GM23338 (cell line): ENCODE measurements around the gene FAM120AOS. TPM values are rescaled to one million over a fixed set of nuclear protein-coding genes. Genes with fewer than 3 reads are reported as not detected.

Experiments
- ATAC-seq: fragments of 200-7000 bp; cut with Tn5 transposase; 3 replicates; pipeline ENCODE4 v1.9.1; 2020
- DNase-seq: peaks from one replicate; pipeline ENCODE4 v3.0.0-alpha.2; 2015; ENCODE audit warnings: low spot score
- H2AFZ ChIP-seq: fragments of 200-600 bp; sonication (generic); 2 replicates; pipeline ENCODE4 v1.8.0; 2016; ENCODE audit warnings: antibody characterized with exemption, mild to moderate bottlenecking, moderate library complexity
- H3F3A ChIP-seq: fragments of 200-600 bp; sonication (generic); replicated peaks from 2 replicates; pipeline ENCODE4 v1.8.0; 2017; ENCODE audit warnings: antibody characterized with exemption, mixed run types, low read depth
- H3K27ac ChIP-seq: fragments of 200-600 bp; sonication (generic); 2 replicates; pipeline ENCODE4 v1.6.1; 2016; ENCODE audit warnings: low read depth
- H3K27me3 ChIP-seq: fragments of 200-600 bp; sonication (generic); 2 replicates; pipeline ENCODE4 v1.8.0; 2016; ENCODE audit warnings: mild to moderate bottlenecking, mixed run types, moderate library complexity; ENCODE audit not compliant: insufficient read depth
- H3K36me3 ChIP-seq: fragments of 200-600 bp; sonication (generic); 2 replicates; pipeline ENCODE4 v1.8.0; 2016; ENCODE audit warnings: mild to moderate bottlenecking; ENCODE audit not compliant: insufficient read depth
- H3K4me1 ChIP-seq: fragments of 200-600 bp; sonication (generic); 2 replicates; pipeline ENCODE4 v1.8.0; 2016; ENCODE audit warnings: mild to moderate bottlenecking, moderate library complexity; ENCODE audit not compliant: insufficient read depth
- H3K4me2 ChIP-seq: fragments of 200-600 bp; sonication (generic); 2 replicates; pipeline ENCODE4 v1.7.1; 2017; ENCODE audit warnings: mixed run types
- H3K4me3 ChIP-seq: fragments of 200-600 bp; sonication (generic); 2 replicates; pipeline ENCODE4 v1.6.1; 2016; ENCODE audit warnings: mixed run types
- H3K79me2 ChIP-seq: fragments of 200-600 bp; sonication (generic); replicated peaks from 2 replicates; pipeline ENCODE4 v1.8.0; 2017; ENCODE audit warnings: mild to moderate bottlenecking; ENCODE audit not compliant: insufficient read depth
- H3K9me2 ChIP-seq: fragments of 200-600 bp; sonication (generic); 2 replicates; pipeline ENCODE4 v1.8.0; 2017; ENCODE audit not compliant: insufficient read depth
- H4K20me1 ChIP-seq: fragments of 200-600 bp; sonication (generic); replicated peaks from 2 replicates; pipeline ENCODE4 v1.8.0; 2017; ENCODE audit warnings: mild to moderate bottlenecking; ENCODE audit not compliant: insufficient read depth
- H3K27ac Mint-ChIP-seq: 2 replicates; pipeline ENCODE4 v1.8.0; 2020; ENCODE audit warnings: inconsistent platforms, mild to moderate bottlenecking, moderate library complexity, mixed read lengths
- H3K27me3 Mint-ChIP-seq: 3 replicates; pipeline ENCODE4 v1.8.0; 2022; ENCODE audit warnings: low read depth, mild to moderate bottlenecking, moderate library complexity, mixed read lengths, inconsistent platforms; ENCODE audit not compliant: insufficient read depth, poor library complexity
- H3K36me3 Mint-ChIP-seq: 3 replicates; pipeline ENCODE4 v1.8.0; 2021; ENCODE audit warnings: low read depth, mild to moderate bottlenecking, inconsistent platforms, moderate library complexity, mixed read lengths
- H3K4me1 Mint-ChIP-seq: 3 replicates; pipeline ENCODE4 v1.8.0; 2020; ENCODE audit warnings: mild to moderate bottlenecking, inconsistent platforms, mixed read lengths
- H3K4me3 Mint-ChIP-seq: 3 replicates; pipeline ENCODE4 v1.8.0; 2021; ENCODE audit warnings: moderate library complexity, mild to moderate bottlenecking, inconsistent platforms, mixed read lengths
- H3K9me3 Mint-ChIP-seq: 3 replicates; pipeline ENCODE4 v1.8.0; 2020; ENCODE audit warnings: moderate library complexity, mild to moderate bottlenecking, inconsistent platforms, mixed read lengths
- CREB1 ChIP-seq: fragments of 250-450 bp; sonication (Bioruptor Pico); IDR thresholded peaks from 2 replicates; pipeline ENCODE4 v1.5.0; 2020; ENCODE audit warnings: low read depth, mild to moderate bottlenecking, moderate library complexity
- CTCF ChIP-seq, 2 experiments: fragments of 200-600 bp in 1 of 2; sonication (generic) in 1 of 2; conservative IDR thresholded peaks; 2 replicates each; pipeline versions ENCODE4 v1.5.1 to v1.6.1; 2016 to 2017; ENCODE audit warnings: antibody characterized with exemption in 2 of 2, low read depth in 2 of 2, mild to moderate bottlenecking in 2 of 2, moderate library complexity in 1 of 2
- EZH2phosphoT487 ChIP-seq: fragments of 200-600 bp; sonication (generic); IDR thresholded peaks from one replicate; pipeline ENCODE4 v1.8.1; 2018; ENCODE audit warnings: antibody characterized with exemption; ENCODE audit not compliant: unreplicated experiment
- JUNB ChIP-seq: IDR thresholded peaks from one replicate; pipeline ENCODE4 v1.6.1; 2016; ENCODE audit warnings: antibody characterized with exemption; ENCODE audit not compliant: unreplicated experiment
- NANOG ChIP-seq: IDR thresholded peaks from 2 replicates; pipeline ENCODE4 v1.6.1; 2016; ENCODE audit warnings: antibody characterized with exemption, borderline replicate concordance
- POLR2AphosphoS5 ChIP-seq: IDR thresholded peaks from 2 replicates; pipeline ENCODE4 v1.6.1; 2016; ENCODE audit warnings: antibody characterized with exemption, low read depth
- REST ChIP-seq: IDR thresholded peaks from one replicate; pipeline ENCODE4 v1.6.1; 2018; ENCODE audit warnings: antibody characterized with exemption; ENCODE audit not compliant: unreplicated experiment
- STAT1 ChIP-seq: IDR thresholded peaks from one replicate; pipeline ENCODE4 v1.6.1; 2016; ENCODE audit warnings: antibody characterized with exemption; ENCODE audit not compliant: unreplicated experiment
- ZNF114 ChIP-seq: fragments of 250-450 bp; sonication (Bioruptor Pico); IDR thresholded peaks from 2 replicates; pipeline ENCODE4 v1.5.0; 2020; ENCODE audit warnings: mild to moderate bottlenecking, moderate library complexity
- ZNF331 ChIP-seq: fragments of 250-450 bp; sonication (Bioruptor Pico); IDR thresholded peaks from 2 replicates; pipeline ENCODE4 v1.5.0; 2020; ENCODE audit warnings: low read depth, mild to moderate bottlenecking, moderate library complexity
- polyA plus RNA-seq: library from polyadenylated mRNA; unstranded; fragments of >200 nt; fragmentation: Nextera tagmentation; extraction: Ambion mirVana; gene quantifications from 2 replicates; pipeline ENCODE4 v1.2.1, GENCODE V29; 2016
- total RNA-seq: library from RNA; depleted of rRNA; stranded (reverse); fragments of >200 nt; shearing (Covaris generic); gene quantifications from 2 replicates; pipeline ENCODE4 v1.2.3, GENCODE V29; 2014
- TF ChIP-seq, protein P1 (sequence below): fragments of 250-450 bp; sonication (Bioruptor Pico); IDR thresholded peaks from 2 replicates; pipeline ENCODE4 v1.5.0; 2020; ENCODE audit warnings: mild to moderate bottlenecking, moderate library complexity

FAM120AOS gene
- total and polyA plus RNA-seq, 2 experiments from 2014 or later, result 31.5 to 40.4 TPM

GRCh38 chr9:93406371-93406770, 47.0 kb downstream of the FAM120AOS start:
- H3K4me1 Mint-ChIP-seq, result no peaks in the 10 kb centered on the region
- no peaks in the 10 kb centered on the region for H3K27me3 Mint-ChIP-seq
- Histone ChIP-seq H3K4me1 (no peaks in the 10 kb centered on the region), H2AFZ (no peak overlapping the region), H3K27me3 (no peaks in the 10 kb centered on the region), H3K27ac (no peak overlapping the region), H4K20me1 (no peaks in the 10 kb centered on the region), H3K4me3 (no peak overlapping the region), H3K36me3 (no peaks in the 10 kb centered on the region), H3F3A (no peaks in the 10 kb centered on the region), H3K79me2 (no peaks in the 10 kb centered on the region), H3K4me2 (no peak overlapping the region), H3K9me2 (peaks cover 8% of the 10 kb centered on the region; the same call in 1 of the 2 replicates)
- ATAC-seq (no peak), DNase-seq (no peak)
- H3K4me3 Mint-ChIP-seq, result no peak overlapping the region
- TF ChIP-seq EZH2phosphoT487 (no peak), POLR2AphosphoS5 (no peak), CTCF (conservative IDR thresholded peaks at IDR 0.05; ENCODE audit: low read depth in 2 of 2) (no peak)
- no peak overlapping the region for H3K27ac Mint-ChIP-seq
- no peaks in the 10 kb centered on the region for H3K36me3 Mint-ChIP-seq
- H3K9me3 Mint-ChIP-seq, result no peaks in the 10 kb centered on the region

GRCh38 chr9:93398471-93398870, 54.9 kb downstream of the FAM120AOS start:
- Histone ChIP-seq H3K27me3 (no peaks in the 10 kb centered on the region), H4K20me1 (no peaks in the 10 kb centered on the region), H3K79me2 (no peaks in the 10 kb centered on the region), H3K4me1 (no peaks in the 10 kb centered on the region), H3K4me2 (no peak overlapping the region), H3K36me3 (no peaks in the 10 kb centered on the region), H3F3A (no peaks in the 10 kb centered on the region), H2AFZ (no peak overlapping the region), H3K27ac (no peak overlapping the region), H3K9me2 (0 out of 2 replicates have a peak, but pooled peaks cover 4% of the 10 kb centered on the region), H3K4me3 (no peak overlapping the region)
- Mint-ChIP-seq H3K9me3 (no peaks in the 10 kb centered on the region), H3K4me3 (no peak overlapping the region), H3K4me1 (no peaks in the 10 kb centered on the region), H3K27me3 (peaks cover 4% of the 10 kb centered on the region), H3K36me3 (no peaks in the 10 kb centered on the region), H3K27ac (no peak overlapping the region)
- ATAC-seq (no peak), DNase-seq (no peak)
- no peak for TF ChIP-seq REST
- TF ChIP-seq POLR2AphosphoS5, result no peak
- no peak for TF ChIP-seq STAT1
- TF ChIP-seq, protein P1, sequence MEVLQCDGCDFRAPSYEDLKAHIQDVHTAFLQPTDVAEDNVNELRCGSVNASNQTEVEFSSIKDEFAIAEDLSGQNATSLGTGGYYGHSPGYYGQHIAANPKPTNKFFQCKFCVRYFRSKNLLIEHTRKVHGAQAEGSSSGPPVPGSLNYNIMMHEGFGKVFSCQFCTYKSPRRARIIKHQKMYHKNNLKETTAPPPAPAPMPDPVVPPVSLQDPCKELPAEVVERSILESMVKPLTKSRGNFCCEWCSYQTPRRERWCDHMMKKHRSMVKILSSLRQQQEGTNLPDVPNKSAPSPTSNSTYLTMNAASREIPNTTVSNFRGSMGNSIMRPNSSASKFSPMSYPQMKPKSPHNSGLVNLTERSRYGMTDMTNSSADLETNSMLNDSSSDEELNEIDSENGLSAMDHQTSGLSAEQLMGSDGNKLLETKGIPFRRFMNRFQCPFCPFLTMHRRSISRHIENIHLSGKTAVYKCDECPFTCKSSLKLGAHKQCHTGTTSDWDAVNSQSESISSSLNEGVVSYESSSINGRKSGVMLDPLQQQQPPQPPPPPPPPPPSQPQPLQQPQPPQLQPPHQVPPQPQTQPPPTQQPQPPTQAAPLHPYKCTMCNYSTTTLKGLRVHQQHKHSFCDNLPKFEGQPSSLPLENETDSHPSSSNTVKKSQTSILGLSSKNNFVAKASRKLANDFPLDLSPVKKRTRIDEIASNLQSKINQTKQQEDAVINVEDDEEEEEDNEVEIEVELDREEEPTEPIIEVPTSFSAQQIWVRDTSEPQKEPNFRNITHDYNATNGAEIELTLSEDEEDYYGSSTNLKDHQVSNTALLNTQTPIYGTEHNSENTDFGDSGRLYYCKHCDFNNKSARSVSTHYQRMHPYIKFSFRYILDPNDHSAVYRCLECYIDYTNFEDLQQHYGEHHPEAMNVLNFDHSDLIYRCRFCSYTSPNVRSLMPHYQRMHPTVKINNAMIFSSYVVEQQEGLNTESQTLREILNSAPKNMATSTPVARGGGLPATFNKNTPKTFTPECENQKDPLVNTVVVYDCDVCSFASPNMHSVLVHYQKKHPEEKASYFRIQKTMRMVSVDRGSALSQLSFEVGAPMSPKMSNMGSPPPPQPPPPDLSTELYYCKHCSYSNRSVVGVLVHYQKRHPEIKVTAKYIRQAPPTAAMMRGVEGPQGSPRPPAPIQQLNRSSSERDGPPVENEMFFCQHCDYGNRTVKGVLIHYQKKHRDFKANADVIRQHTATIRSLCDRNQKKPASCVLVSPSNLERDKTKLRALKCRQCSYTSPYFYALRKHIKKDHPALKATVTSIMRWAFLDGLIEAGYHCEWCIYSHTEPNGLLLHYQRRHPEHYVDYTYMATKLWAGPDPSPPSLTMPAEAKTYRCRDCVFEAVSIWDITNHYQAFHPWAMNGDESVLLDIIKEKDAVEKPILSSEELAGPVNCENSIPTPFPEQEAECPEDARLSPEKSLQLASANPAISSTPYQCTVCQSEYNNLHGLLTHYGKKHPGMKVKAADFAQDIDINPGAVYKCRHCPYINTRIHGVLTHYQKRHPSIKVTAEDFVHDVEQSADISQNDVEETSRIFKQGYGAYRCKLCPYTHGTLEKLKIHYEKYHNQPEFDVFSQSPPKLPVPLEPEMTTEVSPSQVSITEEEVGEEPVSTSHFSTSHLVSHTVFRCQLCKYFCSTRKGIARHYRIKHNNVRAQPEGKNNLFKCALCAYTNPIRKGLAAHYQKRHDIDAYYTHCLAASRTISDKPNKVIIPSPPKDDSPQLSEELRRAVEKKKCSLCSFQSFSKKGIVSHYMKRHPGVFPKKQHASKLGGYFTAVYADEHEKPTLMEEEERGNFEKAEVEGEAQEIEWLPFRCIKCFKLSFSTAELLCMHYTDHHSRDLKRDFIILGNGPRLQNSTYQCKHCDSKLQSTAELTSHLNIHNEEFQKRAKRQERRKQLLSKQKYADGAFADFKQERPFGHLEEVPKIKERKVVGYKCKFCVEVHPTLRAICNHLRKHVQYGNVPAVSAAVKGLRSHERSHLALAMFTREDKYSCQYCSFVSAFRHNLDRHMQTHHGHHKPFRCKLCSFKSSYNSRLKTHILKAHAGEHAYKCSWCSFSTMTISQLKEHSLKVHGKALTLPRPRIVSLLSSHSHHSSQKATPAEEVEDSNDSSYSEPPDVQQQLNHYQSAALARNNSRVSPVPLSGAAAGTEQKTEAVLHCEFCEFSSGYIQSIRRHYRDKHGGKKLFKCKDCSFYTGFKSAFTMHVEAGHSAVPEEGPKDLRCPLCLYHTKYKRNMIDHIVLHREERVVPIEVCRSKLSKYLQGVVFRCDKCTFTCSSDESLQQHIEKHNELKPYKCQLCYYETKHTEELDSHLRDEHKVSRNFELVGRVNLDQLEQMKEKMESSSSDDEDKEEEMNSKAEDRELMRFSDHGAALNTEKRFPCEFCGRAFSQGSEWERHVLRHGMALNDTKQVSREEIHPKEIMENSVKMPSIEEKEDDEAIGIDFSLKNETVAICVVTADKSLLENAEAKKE, result no peak
- TF ChIP-seq NANOG, result no peak
- no peak for TF ChIP-seq CREB1 (CRISPR knock-in tag)
- TF ChIP-seq JUNB, result no peak
- TF ChIP-seq ZNF114 (CRISPR knock-in tag), result no peak
- no peak for TF ChIP-seq EZH2phosphoT487
- no peak for TF ChIP-seq ZNF331
